HG03342 (cell line): ENCODE data around the gene CT45A2.
"Not testable (repeated sequence)": the region's sequence is repeated elsewhere in the genome, so short reads cannot be mapped to it uniquely, and the experiment has no call there.

Source experiments
- ATAC-seq: cut with Tn5 transposase; IDR thresholded peaks from one replicate; pipeline ENCODE4 v1.9.1; 2021; ENCODE audit warnings: mild to moderate bottlenecking, moderate library complexity; ENCODE audit not compliant: unreplicated experiment

The CT45A2 gene

GRCh38 chrX:135819912-135820311, at the start of gene CT45A2:
Gene CT45A2, minus strand, starts transcription at chrX:135820012. Its CDS starts 3,747 bp downstream, at chrX:135816265.
- ATAC-seq = not testable (repeated sequence)

- not testable (repeated sequence) for ATAC-seq
Measured at GRCh38 chrX:135854438-135854837, 34.6 kb upstream of the CT45A2 start, which contains the start of gene CT45A8. Gene CT45A8, minus strand, starts transcription at chrX:135854538. Its CDS starts 3,755 bp downstream, at chrX:135850783.

- ATAC-seq = not testable (repeated sequence)
Measured at GRCh38 chrX:135837180-135837579, 17.4 kb upstream of the CT45A2 start, which contains the start of gene CT45A7. Gene CT45A7, minus strand, starts transcription at chrX:135837280. Its CDS starts 3,747 bp downstream, at chrX:135833533.

- not testable (repeated sequence) for ATAC-seq
Measured at GRCh38 chrX:135802687-135803086, 17.1 kb downstream of the CT45A2 start, which contains the start of gene CT45A6. Gene CT45A6, minus strand, starts transcription at chrX:135802787. Its CDS starts 3,794 bp downstream, at chrX:135798993.

GRCh38 chrX:135785403-135785802, 34.4 kb downstream of the CT45A2 start, which contains the start of gene CT45A5:
Gene CT45A5, minus strand, starts transcription at chrX:135785503. Its CDS starts 3,774 bp downstream, at chrX:135781729.
- not testable (repeated sequence) for ATAC-seq

GRCh38 chrX:135768091-135768490, 51.7 kb downstream of the CT45A2 start, which contains the start of gene CT45A3:
Gene CT45A3, minus strand, starts transcription at chrX:135768191. Its CDS starts 3,747 bp downstream, at chrX:135764444.
- ATAC-seq = not testable (repeated sequence)
